WERI-Rb-1 (cell line): Measurements from ENCODE around the gene DGCR6.
"Not testable (repeated sequence)": the region's sequence is repeated elsewhere in the genome, so short reads cannot be mapped to it uniquely, and the experiment has no call there.

Source experiments
- DNase-seq: peaks from one replicate; pipeline ENCODE4 v3.0.0-alpha.2; 2020
- H3K27ac ChIP-seq: fragments of 250-450 bp; sonication (Bioruptor Pico); 2 replicates; pipeline ENCODE4 v1.5.1; 2020; ENCODE audit warnings: mild to moderate bottlenecking, moderate library complexity
- H3K27me3 ChIP-seq: fragments of 250-450 bp; sonication (Bioruptor Pico); 2 replicates; pipeline ENCODE4 v1.5.1; 2021; ENCODE audit warnings: mild to moderate bottlenecking, low read depth, moderate library complexity; ENCODE audit not compliant: insufficient read depth, severe bottlenecking
- H3K36me3 ChIP-seq: fragments of 250-450 bp; sonication (Bioruptor Pico); 2 replicates; pipeline ENCODE4 v1.5.1; 2020; ENCODE audit warnings: mild to moderate bottlenecking, moderate library complexity
- H3K4me3 ChIP-seq: 2 replicates; pipeline ENCODE4 v1.5.1; 2011; ENCODE audit warnings: low read depth, mild to moderate bottlenecking, control low read depth, low read length
- H3K9me3 ChIP-seq: fragments of 250-450 bp; sonication (Bioruptor Pico); 2 replicates; pipeline ENCODE4 v1.5.1; 2021; ENCODE audit warnings: mild to moderate bottlenecking, moderate library complexity; ENCODE audit not compliant: severe bottlenecking
- TF ChIP-seq, protein P1 (sequence below): IDR thresholded peaks from 2 replicates; pipeline ENCODE4 v1.5.1; 2011; ENCODE audit warnings: low read depth, mild to moderate bottlenecking, control low read depth, inconsistent platforms, low read length

The DGCR6 gene

DNA sequence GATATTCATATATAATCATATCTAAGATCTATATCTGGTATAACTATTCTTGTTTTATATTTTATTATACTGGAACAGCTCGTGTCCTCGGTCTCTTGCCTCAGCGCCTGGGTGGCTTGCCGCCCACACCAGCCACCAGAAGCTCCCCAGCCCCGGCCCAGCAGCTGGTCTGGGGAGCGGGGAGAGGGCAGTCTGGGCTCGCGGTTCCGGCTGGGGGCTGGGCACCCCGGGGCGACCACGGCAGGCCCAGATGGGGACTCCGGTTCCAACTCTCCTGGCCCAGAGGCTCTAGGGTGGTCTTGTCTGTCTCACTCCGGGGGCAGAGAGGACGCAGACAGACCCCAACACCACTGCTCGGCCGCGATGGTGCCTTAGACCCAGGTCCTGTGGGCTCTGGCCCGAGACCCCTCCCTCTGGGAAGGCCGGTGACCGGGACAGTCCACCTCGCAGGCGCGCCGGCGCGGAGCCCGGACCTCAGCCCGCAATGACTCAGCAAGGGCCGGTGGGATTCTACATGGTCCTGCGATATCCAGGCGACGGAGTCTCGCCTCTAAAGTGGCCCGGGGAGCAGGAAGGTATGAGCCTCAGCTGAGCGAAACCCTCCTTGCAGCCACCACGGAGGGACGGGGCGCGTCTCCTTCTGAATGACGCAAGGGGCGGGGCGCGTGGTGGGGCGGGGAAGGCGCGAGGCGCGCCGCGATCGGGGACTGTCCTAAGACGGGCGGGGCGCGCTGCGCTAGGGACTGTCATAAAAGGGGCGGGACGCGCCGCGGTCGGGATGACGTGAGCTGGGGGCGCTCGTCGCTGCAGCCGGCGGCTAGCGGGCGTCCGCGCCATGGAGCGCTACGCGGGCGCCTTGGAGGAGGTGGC, at the start of gene DGCR6:
TSS of gene DGCR6 (plus strand) at position 781 of the 870 bp plus-strand sequence. CDS start at position 836, 55 bp downstream.
- Histone ChIP-seq H3K4me3 (no peak within 1 kb of the TSS), H3K27ac (no peak within 1 kb of the TSS), H3K9me3 (no peaks in the 10 kb centered on the region), H3K27me3 (no peaks in the 10 kb centered on the region), H3K36me3 (no peaks in the 10 kb centered on the region)
- TF ChIP-seq, protein P1, sequence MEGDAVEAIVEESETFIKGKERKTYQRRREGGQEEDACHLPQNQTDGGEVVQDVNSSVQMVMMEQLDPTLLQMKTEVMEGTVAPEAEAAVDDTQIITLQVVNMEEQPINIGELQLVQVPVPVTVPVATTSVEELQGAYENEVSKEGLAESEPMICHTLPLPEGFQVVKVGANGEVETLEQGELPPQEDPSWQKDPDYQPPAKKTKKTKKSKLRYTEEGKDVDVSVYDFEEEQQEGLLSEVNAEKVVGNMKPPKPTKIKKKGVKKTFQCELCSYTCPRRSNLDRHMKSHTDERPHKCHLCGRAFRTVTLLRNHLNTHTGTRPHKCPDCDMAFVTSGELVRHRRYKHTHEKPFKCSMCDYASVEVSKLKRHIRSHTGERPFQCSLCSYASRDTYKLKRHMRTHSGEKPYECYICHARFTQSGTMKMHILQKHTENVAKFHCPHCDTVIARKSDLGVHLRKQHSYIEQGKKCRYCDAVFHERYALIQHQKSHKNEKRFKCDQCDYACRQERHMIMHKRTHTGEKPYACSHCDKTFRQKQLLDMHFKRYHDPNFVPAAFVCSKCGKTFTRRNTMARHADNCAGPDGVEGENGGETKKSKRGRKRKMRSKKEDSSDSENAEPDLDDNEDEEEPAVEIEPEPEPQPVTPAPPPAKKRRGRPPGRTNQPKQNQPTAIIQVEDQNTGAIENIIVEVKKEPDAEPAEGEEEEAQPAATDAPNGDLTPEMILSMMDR, result no peak
- DNase-seq, result no peak

DNA sequence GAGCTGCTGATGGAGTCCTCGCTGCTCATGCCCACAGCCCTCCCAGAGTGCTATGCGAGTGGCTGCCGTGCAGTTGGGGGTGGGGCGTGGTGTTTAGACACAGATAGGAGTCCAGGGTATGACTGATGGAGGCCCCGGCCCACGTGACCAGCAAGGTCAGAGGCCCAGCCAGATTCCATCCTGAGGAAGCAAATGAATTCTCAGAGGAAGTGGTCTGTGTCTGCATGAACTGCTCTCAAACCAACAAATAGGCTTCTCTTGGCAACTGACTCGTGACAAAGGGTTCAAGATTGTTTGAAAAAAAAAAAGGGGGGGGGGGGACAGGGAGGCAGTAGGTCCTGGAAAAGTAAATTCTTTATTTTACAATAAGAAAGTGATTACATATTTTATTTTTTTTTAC, 46.8 kb upstream of the DGCR6 start:
- not testable (repeated sequence) for DNase-seq, H3K27ac ChIP-seq, H3K36me3 ChIP-seq, H3K27me3 ChIP-seq, H3K9me3 ChIP-seq, H3K4me3 ChIP-seq

DNA sequence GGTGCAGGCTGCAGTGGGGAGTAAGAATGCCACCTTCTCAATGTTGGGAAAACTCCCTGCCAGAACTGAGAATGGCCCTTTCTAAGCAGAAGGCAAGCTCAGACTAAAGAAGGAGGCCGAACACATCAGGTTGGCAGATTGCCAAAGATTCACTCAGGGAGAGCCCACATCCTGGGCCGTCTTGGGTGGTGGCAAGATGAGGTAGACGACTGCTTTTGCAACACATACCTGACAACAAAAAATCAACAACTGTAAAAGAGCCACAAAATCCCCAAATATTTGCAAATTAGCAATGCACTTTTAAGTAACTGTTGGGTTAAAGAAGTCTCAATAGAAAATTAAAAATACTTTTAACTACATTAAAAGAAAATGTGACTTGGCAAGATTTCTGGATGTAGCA, 24.9 kb upstream of the DGCR6 start:
- H3K4me3 ChIP-seq, H3K27ac ChIP-seq, H3K27me3 ChIP-seq, DNase-seq, H3K36me3 ChIP-seq, H3K9me3 ChIP-seq: not testable (repeated sequence)

DNA sequence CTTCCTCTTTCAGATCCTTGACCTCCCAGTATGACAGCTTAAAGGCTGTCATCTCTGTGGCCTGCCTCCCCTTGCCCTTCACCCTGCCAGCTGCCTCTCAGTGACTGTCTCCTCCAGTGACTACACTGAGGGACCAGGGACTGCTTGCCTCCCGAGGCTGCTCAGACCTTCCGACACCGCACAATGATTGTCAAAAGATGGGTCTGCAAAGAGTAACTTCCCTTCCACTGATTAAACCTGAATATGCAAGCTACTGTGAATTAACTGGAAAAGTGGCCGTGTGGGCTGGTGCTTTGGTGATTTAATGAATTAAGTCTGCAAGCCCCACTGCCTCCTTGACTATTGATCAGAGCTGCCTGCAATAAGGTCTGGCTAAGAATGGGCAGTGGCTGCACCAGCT, 21.7 kb upstream of the DGCR6 start:
- H3K4me3 ChIP-seq, H3K9me3 ChIP-seq, H3K36me3 ChIP-seq, DNase-seq, H3K27ac ChIP-seq, H3K27me3 ChIP-seq: not testable (repeated sequence)

DNA sequence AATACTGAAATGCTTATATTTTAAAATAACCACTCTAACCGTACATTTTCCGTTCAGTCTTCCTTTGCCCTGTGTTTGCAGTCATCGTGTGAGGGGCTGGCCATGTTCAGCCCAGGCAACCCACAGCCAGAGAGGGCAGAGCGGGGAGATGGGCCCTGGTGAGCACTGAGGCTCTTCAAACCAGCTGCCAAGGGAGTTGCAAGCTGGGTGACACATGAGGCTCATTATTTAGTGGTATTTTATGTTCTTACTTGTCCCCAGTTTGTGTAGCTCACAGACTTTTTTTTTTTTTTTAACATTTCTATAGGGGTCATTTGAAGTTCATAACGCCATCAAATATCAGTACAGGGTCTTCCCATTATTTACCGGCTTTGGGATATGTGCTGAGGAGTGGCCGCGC, 18.0 kb upstream of the DGCR6 start:
- H3K27ac ChIP-seq, result no peak overlapping the region
- DNase-seq, result no peak
- TF ChIP-seq, protein P1, result no peak
- no peaks in the 10 kb centered on the region for H3K36me3 ChIP-seq
- H3K4me3 ChIP-seq, result no peak overlapping the region
- no peaks in the 10 kb centered on the region for H3K9me3 ChIP-seq
- H3K27me3 ChIP-seq, result no peaks in the 10 kb centered on the region

DNA sequence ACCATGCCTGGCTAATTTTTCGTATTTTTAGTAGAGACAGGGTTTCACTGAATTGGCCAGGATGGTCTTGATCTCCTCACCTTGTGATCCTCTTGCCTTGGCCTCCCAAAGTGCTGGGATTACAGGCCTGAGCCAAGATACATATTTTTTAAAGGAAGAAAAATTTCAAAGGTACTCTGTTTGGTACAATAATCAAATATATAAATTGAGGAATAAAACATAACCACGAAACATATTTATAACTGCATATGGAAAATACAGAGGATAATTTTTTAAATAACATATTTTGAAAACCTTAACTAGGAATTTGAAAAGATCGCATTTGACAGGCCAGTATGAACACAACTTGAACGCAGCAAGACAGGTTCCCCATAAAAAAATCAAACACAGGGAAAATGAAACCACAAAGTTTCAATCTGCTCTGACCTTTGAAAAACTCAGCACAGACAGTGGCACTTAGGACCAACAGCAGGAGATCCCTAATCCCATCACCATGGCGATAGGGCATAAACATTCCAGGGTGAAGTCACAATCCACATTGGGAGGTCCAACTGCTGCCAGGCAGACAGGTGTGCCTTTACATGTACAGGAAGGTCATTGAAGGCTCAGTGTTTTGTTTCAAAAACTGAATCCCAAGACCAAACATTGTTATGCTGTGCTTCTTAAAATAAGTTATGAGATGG, 15.5 kb upstream of the DGCR6 start:
- DNase-seq, H3K27me3 ChIP-seq, H3K27ac ChIP-seq, H3K9me3 ChIP-seq, H3K36me3 ChIP-seq, H3K4me3 ChIP-seq: not testable (repeated sequence)

DNA sequence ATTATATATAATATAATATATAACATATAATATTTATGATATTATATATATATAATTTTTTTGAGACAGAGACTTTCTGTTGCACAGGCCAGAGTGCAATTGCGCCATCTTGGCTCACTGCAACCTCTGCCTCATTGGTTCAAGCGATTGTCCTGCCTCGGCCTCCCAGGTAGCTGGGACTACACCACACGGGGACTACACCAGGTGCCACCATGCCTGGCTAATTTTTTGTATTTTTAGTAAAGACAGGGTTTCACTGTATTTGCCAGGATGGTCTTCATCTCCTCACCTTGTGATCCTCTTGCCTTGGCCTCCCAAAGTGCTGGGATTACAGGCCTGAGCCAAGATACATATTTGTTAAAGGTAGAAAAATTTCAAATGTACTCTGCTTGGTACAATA, 12.3 kb upstream of the DGCR6 start:
- H3K27ac ChIP-seq, DNase-seq, H3K36me3 ChIP-seq, H3K4me3 ChIP-seq, H3K27me3 ChIP-seq, H3K9me3 ChIP-seq: not testable (repeated sequence)

DNA sequence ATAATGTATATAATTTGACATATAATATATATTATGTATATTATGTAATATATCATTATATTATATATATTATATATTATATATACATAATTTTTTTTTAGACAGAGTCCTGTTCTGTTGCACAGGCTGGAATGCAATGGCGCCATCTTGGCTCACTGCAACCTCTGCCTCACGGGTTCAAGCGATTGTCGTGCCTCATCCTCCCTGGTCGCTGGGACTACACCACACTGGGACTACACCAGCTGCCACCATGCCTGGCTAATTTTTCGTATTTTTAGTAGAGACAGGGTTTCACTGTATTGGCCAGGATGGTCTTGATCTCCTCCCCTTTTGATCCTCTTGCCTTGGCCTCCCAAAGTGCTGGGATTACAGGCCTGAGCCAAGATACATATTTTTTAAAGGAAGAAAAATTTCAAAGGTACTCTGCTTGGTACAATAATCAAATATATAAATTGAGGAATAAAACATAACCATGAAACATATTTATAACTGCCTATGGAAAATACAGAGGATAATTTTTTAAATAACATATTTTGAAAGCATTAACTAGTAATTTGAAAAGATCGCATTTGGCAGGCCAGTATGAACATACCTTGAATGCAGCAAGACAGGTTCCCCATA, 10.0 kb upstream of the DGCR6 start:
- H3K4me3 ChIP-seq, H3K27me3 ChIP-seq, H3K9me3 ChIP-seq, H3K36me3 ChIP-seq, DNase-seq, H3K27ac ChIP-seq: not testable (repeated sequence)

DNA sequence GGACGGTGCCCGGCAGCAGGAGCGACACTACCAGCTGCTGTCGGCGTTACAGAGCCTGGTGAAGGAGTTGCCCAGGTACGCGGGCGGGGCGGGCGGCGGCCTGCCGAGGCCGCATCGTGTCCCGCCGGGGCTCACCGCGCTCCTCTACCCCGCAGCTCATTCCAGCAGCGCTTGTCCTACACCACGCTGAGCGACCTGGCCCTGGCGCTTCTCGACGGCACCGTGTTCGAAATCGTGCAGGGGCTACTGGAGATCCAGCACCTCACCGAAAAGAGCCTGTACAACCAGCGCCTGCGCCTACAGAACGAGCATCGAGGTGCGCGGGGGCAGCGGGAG, 258 bp downstream of the DGCR6 start:
- not testable (repeated sequence) for H3K27me3 ChIP-seq, H3K4me3 ChIP-seq, H3K27ac ChIP-seq, DNase-seq, H3K9me3 ChIP-seq, H3K36me3 ChIP-seq
